Astrocyte (in vitro differentiated cells and primary cell): ENCODE measurements around the gene SLC39A10.

Source experiments
- CTCF ChIP-seq: IDR thresholded peaks from 2 replicates; pipeline ENCODE4 v1.5.1; 2011; ENCODE audit warnings: low read depth, mild to moderate bottlenecking, inconsistent platforms, low read length, moderate library complexity; ENCODE audit not compliant: insufficient read depth
- EZH2 ChIP-seq: IDR thresholded peaks from 2 replicates; pipeline ENCODE4 v1.6.1; 2012; ENCODE audit warnings: mild to moderate bottlenecking, low read length, inconsistent platforms; ENCODE audit not compliant: insufficient read depth

DNA sequence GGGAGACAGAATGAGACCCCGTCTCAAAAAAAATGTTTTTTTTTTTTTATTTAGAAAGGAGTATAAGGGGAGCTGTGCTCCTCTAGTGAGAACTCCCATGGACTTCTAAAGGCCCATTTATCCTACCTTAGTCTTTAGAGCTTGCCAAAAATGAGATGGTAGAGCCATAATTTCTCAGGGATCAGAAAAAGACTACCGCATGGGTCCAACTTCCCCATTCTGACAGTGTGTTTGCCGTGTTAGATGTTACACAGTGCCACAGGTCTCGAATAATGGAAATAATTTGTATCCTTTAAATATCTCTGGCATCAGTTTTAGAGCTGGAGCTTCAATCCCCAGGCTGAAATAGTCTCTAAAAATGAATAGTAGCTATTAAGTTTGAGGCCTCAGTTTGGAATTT lies 6.0 kb upstream of the SLC39A10 start:
- no peak for TF ChIP-seq CTCF
- no peak for TF ChIP-seq EZH2
